AG09309 (cell line): ENCODE data around the gene LAPTM5.

Experiments
- DNase-seq: peaks from one replicate; pipeline ENCODE4 v3.0.0-alpha.2; 2010; ENCODE audit warnings: low read depth
- H3K4me3 ChIP-seq: 2 replicates; pipeline ENCODE4 v1.5.1; 2011; ENCODE audit warnings: mild to moderate bottlenecking, low read depth, low read length, moderate library complexity; ENCODE audit not compliant: control insufficient read depth
- CTCF ChIP-seq: IDR thresholded peaks from 2 replicates; pipeline ENCODE4 v1.5.1; 2011; ENCODE audit warnings: mild to moderate bottlenecking, low read depth, low read length, inconsistent platforms; ENCODE audit not compliant: insufficient read depth, control insufficient read depth; ENCODE audit errors: missing control alignments

The LAPTM5 gene

GRCh38 chr1:30763651-30764248 lies 6.2 kb upstream of the LAPTM5 start:
- DNase-seq = no peak
- H3K4me3 ChIP-seq = no peak overlapping the region
- no peak for TF ChIP-seq CTCF

- DNase-seq = no peak
- TF ChIP-seq CTCF = no peak
- no peak overlapping the region for H3K4me3 ChIP-seq
These were observed 5.5 kb upstream of the LAPTM5 start for GRCh38 chr1:30762930-30763650.

GRCh38 chr1:30762152-30762929 lies 4.8 kb upstream of the LAPTM5 start:
- no peak for TF ChIP-seq CTCF

GRCh38 chr1:30761381-30762151 lies 4.0 kb upstream of the LAPTM5 start:
- TF ChIP-seq CTCF = no peak
- H3K4me3 ChIP-seq = no peak overlapping the region
- no peak for DNase-seq

More at GRCh38 chr1:30762152-30762929, 4.8 kb upstream of the LAPTM5 start:
- DNase-seq = no peak
- no peak overlapping the region for H3K4me3 ChIP-seq

- TF ChIP-seq CTCF = no peak
- no peak overlapping the region for H3K4me3 ChIP-seq
- DNase-seq = no peak
These were observed 3.2 kb upstream of the LAPTM5 start for GRCh38 chr1:30760596-30761324.
